ENCODE results near the gene WIPF3. TPM values are rescaled to one million over a fixed set of nuclear protein-coding genes. Genes with fewer than 3 reads are reported as not detected.

The WIPF3 gene
- total and polyA plus RNA-seq, 2 of the 4 experiments (the other 2 are of a cell fraction), result not detected

DNA sequence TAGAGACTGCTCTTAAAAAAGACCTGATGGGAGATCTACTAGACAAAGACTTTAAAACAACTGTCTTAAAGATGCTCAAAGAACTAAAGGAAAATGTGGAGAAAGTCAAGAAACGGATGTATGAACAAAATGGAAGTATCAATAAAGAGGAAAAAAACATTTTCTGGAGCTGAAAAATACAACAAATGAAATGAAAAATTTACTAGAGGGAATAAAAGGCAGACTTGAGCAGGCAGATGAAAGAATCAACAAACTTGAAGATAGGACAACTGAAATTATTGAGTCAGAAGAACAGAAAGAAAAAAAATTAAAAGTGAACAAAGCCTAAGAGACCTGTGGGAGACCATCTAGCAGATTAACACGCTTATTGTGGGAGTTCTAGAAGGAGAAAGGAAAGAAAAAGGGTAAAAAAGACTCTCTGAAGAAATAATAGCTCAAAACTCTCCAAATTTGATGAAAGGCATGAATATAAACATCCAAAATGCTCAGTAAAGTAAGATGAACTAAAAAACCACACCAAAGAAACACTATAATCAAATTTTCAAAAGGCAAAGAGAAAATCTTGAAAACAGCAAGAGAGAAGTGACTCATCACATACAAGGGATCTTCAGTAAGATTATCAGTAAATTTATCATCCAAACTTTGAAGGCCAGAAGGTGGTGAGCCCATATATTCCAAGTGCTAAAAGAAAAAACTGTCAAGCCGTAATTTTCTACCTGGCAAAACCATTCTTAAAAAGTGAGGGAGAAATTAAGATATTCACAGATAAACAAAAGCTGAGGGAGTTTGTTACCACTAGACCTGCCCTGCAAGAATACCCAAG, 100.1 kb downstream of the WIPF3 start:
- TF ChIP-seq, protein P1, sequence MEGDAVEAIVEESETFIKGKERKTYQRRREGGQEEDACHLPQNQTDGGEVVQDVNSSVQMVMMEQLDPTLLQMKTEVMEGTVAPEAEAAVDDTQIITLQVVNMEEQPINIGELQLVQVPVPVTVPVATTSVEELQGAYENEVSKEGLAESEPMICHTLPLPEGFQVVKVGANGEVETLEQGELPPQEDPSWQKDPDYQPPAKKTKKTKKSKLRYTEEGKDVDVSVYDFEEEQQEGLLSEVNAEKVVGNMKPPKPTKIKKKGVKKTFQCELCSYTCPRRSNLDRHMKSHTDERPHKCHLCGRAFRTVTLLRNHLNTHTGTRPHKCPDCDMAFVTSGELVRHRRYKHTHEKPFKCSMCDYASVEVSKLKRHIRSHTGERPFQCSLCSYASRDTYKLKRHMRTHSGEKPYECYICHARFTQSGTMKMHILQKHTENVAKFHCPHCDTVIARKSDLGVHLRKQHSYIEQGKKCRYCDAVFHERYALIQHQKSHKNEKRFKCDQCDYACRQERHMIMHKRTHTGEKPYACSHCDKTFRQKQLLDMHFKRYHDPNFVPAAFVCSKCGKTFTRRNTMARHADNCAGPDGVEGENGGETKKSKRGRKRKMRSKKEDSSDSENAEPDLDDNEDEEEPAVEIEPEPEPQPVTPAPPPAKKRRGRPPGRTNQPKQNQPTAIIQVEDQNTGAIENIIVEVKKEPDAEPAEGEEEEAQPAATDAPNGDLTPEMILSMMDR (conservative IDR thresholded peaks at IDR 0.05; ENCODE audit: low read depth, low read length), result no peak
- TF ChIP-seq, protein P2, sequence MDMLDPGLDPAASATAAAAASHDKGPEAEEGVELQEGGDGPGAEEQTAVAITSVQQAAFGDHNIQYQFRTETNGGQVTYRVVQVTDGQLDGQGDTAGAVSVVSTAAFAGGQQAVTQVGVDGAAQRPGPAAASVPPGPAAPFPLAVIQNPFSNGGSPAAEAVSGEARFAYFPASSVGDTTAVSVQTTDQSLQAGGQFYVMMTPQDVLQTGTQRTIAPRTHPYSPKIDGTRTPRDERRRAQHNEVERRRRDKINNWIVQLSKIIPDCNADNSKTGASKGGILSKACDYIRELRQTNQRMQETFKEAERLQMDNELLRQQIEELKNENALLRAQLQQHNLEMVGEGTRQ (IDR thresholded peaks at IDR 0.05; ENCODE audit: low read depth, low read length), result no peak
- TF ChIP-seq NFE2L2 (IDR thresholded peaks at IDR 0.05; ENCODE audit: low read depth, low read length) (no peak), FOS (IDR thresholded peaks at IDR 0.05; ENCODE audit: low read depth, low read length) (no peak), BHLHE40 (IDR thresholded peaks at IDR 0.05; ENCODE audit: low read depth, low read length) (no peak), MXI1 (IDR thresholded peaks at IDR 0.05; ENCODE audit: borderline replicate concordance, low read depth, low read length) (no peak), RAD21 (IDR thresholded peaks at IDR 0.05; ENCODE audit: low read length) (no peak), SMC3 (IDR thresholded peaks at IDR 0.05; ENCODE audit: low read depth, low read length) (no peak), CEBPB (IDR thresholded peaks at IDR 0.05; ENCODE audit: low read depth, low read length) (no peak), POLR2A (IDR thresholded peaks at IDR 0.05; ENCODE audit: low read depth, low read length) (no peak)
- TF ChIP-seq, protein P3, sequence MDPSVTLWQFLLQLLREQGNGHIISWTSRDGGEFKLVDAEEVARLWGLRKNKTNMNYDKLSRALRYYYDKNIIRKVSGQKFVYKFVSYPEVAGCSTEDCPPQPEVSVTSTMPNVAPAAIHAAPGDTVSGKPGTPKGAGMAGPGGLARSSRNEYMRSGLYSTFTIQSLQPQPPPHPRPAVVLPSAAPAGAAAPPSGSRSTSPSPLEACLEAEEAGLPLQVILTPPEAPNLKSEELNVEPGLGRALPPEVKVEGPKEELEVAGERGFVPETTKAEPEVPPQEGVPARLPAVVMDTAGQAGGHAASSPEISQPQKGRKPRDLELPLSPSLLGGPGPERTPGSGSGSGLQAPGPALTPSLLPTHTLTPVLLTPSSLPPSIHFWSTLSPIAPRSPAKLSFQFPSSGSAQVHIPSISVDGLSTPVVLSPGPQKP (IDR thresholded peaks at IDR 0.05; ENCODE audit: borderline replicate concordance, low read depth, low read length), result no peak

More for the DNA sequence above, 100.1 kb downstream of the WIPF3 start:
- no peaks in the 10 kb centered on the region for H3K27me3 ChIP-seq (ENCODE audit: control insufficient read depth, insufficient read depth, low read length)
- H3K4ac ChIP-seq (ENCODE audit: low read depth, low read length), result no peak overlapping the region
- no peak overlapping the region for H3K27ac ChIP-seq (ENCODE audit: insufficient read depth, low read length)
- no peak for DNase-seq
- no peak overlapping the region for H3K4me3 ChIP-seq (ENCODE audit: insufficient read depth, low read depth, low read length)
- no peak overlapping the region for H2BK5ac ChIP-seq (ENCODE audit: low read depth, low read length, poor library complexity, severe bottlenecking)
- no peak overlapping the region for H4K5ac ChIP-seq (ENCODE audit: low read depth, low read length)
- H3K23ac ChIP-seq (ENCODE audit: low read depth, low read length), result no peak overlapping the region
- WGBS, 2 experiments (ENCODE audit: extremely low coverage in 2 of 2, insufficient read length in 1 of 2), result 40% methylated on average over 1 of the region's 3 CpGs; no CpG with 5 or more reads in 1 of the 2 experiments
- no peak overlapping the region for H3K56ac ChIP-seq (ENCODE audit: extremely low read depth, insufficient read depth, low read length)
- no TSS peak for BruUV-seq (replicated peaks)
- intact Hi-C loops (cut with micrococcal nuclease) (no loop called here), dilution Hi-C loops (cut with HindIII; ENCODE audit: low sequenced_read_pairs, unreplicated experiment) (no loop called here), in situ Hi-C loops (cut with MboI; ENCODE audit: low sequenced_read_pairs) (no loop called here)
- no peak overlapping the region for H2BK15ac ChIP-seq (ENCODE audit: low read depth, low read length)
- POLR2A ChIA-PET (ENCODE audit: unreplicated experiment), result no interaction called here
- no peaks in the 10 kb centered on the region for H4K20me1 ChIP-seq (ENCODE audit: insufficient read depth, low read length)
- no peaks in the 10 kb centered on the region for H3K4me1 ChIP-seq (ENCODE audit: control insufficient read depth, insufficient read depth, low read length)
- H3K9me3 ChIP-seq (ENCODE audit: control insufficient read depth, insufficient read depth, low read length), result peaks cover 6% of the 10 kb centered on the region; the same call in 1 of the 2 replicates
- H3K36me3 ChIP-seq (ENCODE audit: control insufficient read depth, insufficient read depth, low read length), result no peaks in the 10 kb centered on the region
- no peak overlapping the region for H4K8ac ChIP-seq (ENCODE audit: low read depth in 2 of 2, low read length in 2 of 2)
- no peaks in the 10 kb centered on the region for H3K9me1 ChIP-seq (ENCODE audit: insufficient read depth, low read length)
- H3K4me2 ChIP-seq (ENCODE audit: low read depth, low read length), result no peak overlapping the region
- H3K79me1 ChIP-seq (ENCODE audit: low read depth in 1 of 2, low read length in 2 of 2), result no peaks in the 10 kb centered on the region
- no peak overlapping the region for H3K9ac ChIP-seq (ENCODE audit: low read depth, low read length)
- no peak overlapping the region for H2AK5ac ChIP-seq (ENCODE audit: low read depth, low read length)
- H2AFZ ChIP-seq (replicated peaks; ENCODE audit: low read length, poor library complexity), result no peak overlapping the region
- no peak overlapping the region for H2BK20ac ChIP-seq (ENCODE audit: low read depth, low read length)
- no peak overlapping the region for H3K14ac ChIP-seq (replicated peaks; ENCODE audit: low read depth, low read length)
- H3K18ac ChIP-seq (ENCODE audit: low read depth, low read length), result no peak overlapping the region
- H2AK9ac ChIP-seq (replicated peaks; ENCODE audit: low read depth, low read length, poor library complexity), result no peak overlapping the region
- no peak overlapping the region for H2BK120ac ChIP-seq (ENCODE audit: low read depth, low read length)
- ATAC-seq (ENCODE audit: low read depth), result no peak
- CTCF ChIA-PET, result interaction anchor here (1.2 to 2.1 kb wide), 2 partner anchors 15 to 28 kb away, joined by 3 to 10 read pairs; no protein-coding TSS in a partner anchor
- no peak overlapping the region for H4K91ac ChIP-seq (ENCODE audit: insufficient read depth, low read depth, low read length)

Measured in IMR-90 (cell line).